ENCODE data around the gene MAP3K14.

Gene MAP3K14

GRCh38 chr17:45284176-45285140 is 32.4 kb downstream of the MAP3K14 start:
- no peak for DNase-seq (ENCODE audit: low read depth in 2 of 3, low spot score in 1 of 3)

- no peak for DNase-seq (ENCODE audit: low read depth in 2 of 3, low spot score in 1 of 3)
Observed at GRCh38 chr17:45283711-45284110, 33.1 kb downstream of the MAP3K14 start.

GRCh38 chr17:45282683-45283644 is 33.9 kb downstream of the MAP3K14 start:
- DNase-seq (ENCODE audit: low read depth in 2 of 3, low spot score in 1 of 3): no peak

GRCh38 chr17:45279898-45280297 is 36.9 kb downstream of the MAP3K14 start:
- no peak for DNase-seq (ENCODE audit: low read depth in 2 of 3, low spot score in 1 of 3)

GRCh38 chr17:45277992-45278391 is 38.8 kb downstream of the MAP3K14 start:
- DNase-seq (ENCODE audit: low read depth in 2 of 3, low spot score in 1 of 3): no peak

GRCh38 chr17:45277216-45277849 is 39.5 kb downstream of the MAP3K14 start:
- peak; percentile 82 to 84 (median 82) for DNase-seq (ENCODE audit: low read depth in 2 of 3, low spot score in 1 of 3)

- no peak for DNase-seq (ENCODE audit: low read depth in 2 of 3, low spot score in 1 of 3)
Observed at GRCh38 chr17:45276031-45276430, 40.8 kb downstream of the MAP3K14 start.

- DNase-seq (ENCODE audit: low read depth in 2 of 3, low spot score in 1 of 3): no peak
Observed at GRCh38 chr17:45274033-45274432, 42.8 kb downstream of the MAP3K14 start.

- no peak for DNase-seq (ENCODE audit: low read depth in 2 of 3, low spot score in 1 of 3)
Observed at GRCh38 chr17:45273551-45273957, 43.3 kb downstream of the MAP3K14 start.

GRCh38 chr17:45271603-45272002 is 45.2 kb downstream of the MAP3K14 start:
- DNase-seq (ENCODE audit: low read depth in 2 of 3, low spot score in 1 of 3): no peak

GRCh38 chr17:45270828-45271418 is 45.9 kb downstream of the MAP3K14 start:
- DNase-seq (ENCODE audit: low read depth in 2 of 3, low spot score in 1 of 3): peak; percentile 28 to 48 (median 45)

GRCh38 chr17:45269912-45270311 is 46.9 kb downstream of the MAP3K14 start:
- no peak for DNase-seq (ENCODE audit: low read depth in 2 of 3, low spot score in 1 of 3)

GRCh38 chr17:45267436-45268055 is 49.3 kb downstream of the MAP3K14 start:
- DNase-seq (ENCODE audit: low read depth in 2 of 3, low spot score in 1 of 3): no peak

- no peak for DNase-seq (ENCODE audit: low read depth in 2 of 3, low spot score in 1 of 3)
Observed at GRCh38 chr17:45266372-45266926, 50.4 kb downstream of the MAP3K14 start.

GRCh38 chr17:45265821-45266220 is 51.0 kb downstream of the MAP3K14 start:
- no peak for DNase-seq (ENCODE audit: low read depth in 2 of 3, low spot score in 1 of 3)

GRCh38 chr17:45264988-45265387 is 51.8 kb downstream of the MAP3K14 start:
- no peak for DNase-seq (ENCODE audit: low read depth in 2 of 3, low spot score in 1 of 3)

GRCh38 chr17:45264430-45264829 is 52.4 kb downstream of the MAP3K14 start:
- DNase-seq (ENCODE audit: low read depth in 2 of 3, low spot score in 1 of 3): no peak

GRCh38 chr17:45263477-45263860 is 53.4 kb downstream of the MAP3K14 start:
- no peak for DNase-seq (ENCODE audit: low read depth in 2 of 3, low spot score in 1 of 3)

GRCh38 chr17:45262516-45263476 is 54.0 kb downstream of the MAP3K14 start:
- DNase-seq (ENCODE audit: low read depth in 2 of 3, low spot score in 1 of 3): no peak
